Endothelial cell of hepatic sinusoid (primary cell): Measurements from ENCODE around the gene CLCN2.
"Not testable (repeated sequence)": the region's sequence is repeated elsewhere in the genome, so short reads cannot be mapped to it uniquely, and the experiment has no call there.

Source experiments
- in situ Hi-C: cut with HindIII; loops from 2 replicates; pipeline ENCODE4 v1.10.0; 2017; ENCODE audit warnings: low sequenced_read_pairs

Gene CLCN2

GRCh38 chr3:184347321-184348056 lies 13.9 kb downstream of the CLCN2 start:
- in situ Hi-C loops: no loop called here

GRCh38 chr3:184346480-184347190 lies 14.8 kb downstream of the CLCN2 start:
- in situ Hi-C loops: no loop called here

- in situ Hi-C loops: no loop called here
Observed at GRCh38 chr3:184345317-184346144, 15.9 kb downstream of the CLCN2 start.

GRCh38 chr3:184344579-184345316 lies 16.7 kb downstream of the CLCN2 start:
- in situ Hi-C loops: no loop called here

GRCh38 chr3:184343200-184343876 lies 18.1 kb downstream of the CLCN2 start:
- in situ Hi-C loops: no loop called here

- in situ Hi-C loops: no loop called here
Observed at GRCh38 chr3:184341925-184342324, 19.5 kb downstream of the CLCN2 start.

GRCh38 chr3:184339451-184340135 lies 21.8 kb downstream of the CLCN2 start:
- in situ Hi-C loops: not testable (repeated sequence)

- in situ Hi-C loops: no loop called here
Observed at GRCh38 chr3:184339001-184339400, 22.4 kb downstream of the CLCN2 start.

GRCh38 chr3:184338511-184338945 lies 22.9 kb downstream of the CLCN2 start:
- in situ Hi-C loops: no loop called here

GRCh38 chr3:184337981-184338380 lies 23.4 kb downstream of the CLCN2 start:
- in situ Hi-C loops: no loop called here

- in situ Hi-C loops: no loop called here
Observed at GRCh38 chr3:184337399-184337714, 24.0 kb downstream of the CLCN2 start, which contains the start of gene FAM131A. FAM131A (plus strand) TSS chr3:184337600; CDS start chr3:184337631, 31 bp downstream.

- in situ Hi-C loops: no loop called here
Observed at GRCh38 chr3:184336547-184337398, 24.6 kb downstream of the CLCN2 start.

GRCh38 chr3:184335661-184336546 lies 25.5 kb downstream of the CLCN2 start:
- in situ Hi-C loops: no loop called here

GRCh38 chr3:184335291-184335660 lies 26.1 kb downstream of the CLCN2 start:
- in situ Hi-C loops: no loop called here

- in situ Hi-C loops: no loop called here
Observed at GRCh38 chr3:184334470-184335158, 26.8 kb downstream of the CLCN2 start.

GRCh38 chr3:184333700-184334099 lies 27.7 kb downstream of the CLCN2 start:
- in situ Hi-C loops: no loop called here

GRCh38 chr3:184333190-184333589 lies 28.2 kb downstream of the CLCN2 start:
- in situ Hi-C loops: no loop called here
